HFFc6 (cell line): ENCODE measurements around the gene SLC10A3. TPM values are rescaled to one million over a fixed set of nuclear protein-coding genes. Genes with fewer than 3 reads are reported as not detected.

Experiments
- DNase-seq: peaks from one replicate; pipeline ENCODE4 v3.0.0-alpha.2; 2018
- H3K27ac Mint-ChIP-seq: 2 replicates; pipeline ENCODE4 v1.8.0; 2020; ENCODE audit warnings: mild to moderate bottlenecking, mixed read lengths
- H3K27me3 Mint-ChIP-seq: 2 replicates; pipeline ENCODE4 v1.8.0; 2021; ENCODE audit warnings: mild to moderate bottlenecking, moderate library complexity, mixed read lengths; ENCODE audit not compliant: insufficient read depth
- H3K36me3 Mint-ChIP-seq: 2 replicates; pipeline ENCODE4 v1.8.0; 2021; ENCODE audit warnings: low read depth, mixed read lengths
- H3K4me1 Mint-ChIP-seq: 2 replicates; pipeline ENCODE4 v1.8.0; 2020; ENCODE audit warnings: low read depth, mixed read lengths
- H3K4me3 Mint-ChIP-seq: 2 replicates; pipeline ENCODE4 v1.8.0; 2020; ENCODE audit warnings: mild to moderate bottlenecking, moderate library complexity, mixed read lengths
- H3K9me3 Mint-ChIP-seq: 2 replicates; pipeline ENCODE4 v1.8.0; 2020; ENCODE audit warnings: mild to moderate bottlenecking, mixed read lengths
- total RNA-seq, 6 experiments: library from RNA; stranded (reverse); fragmentation: NEBNext Ultra II Directional; extraction: Animal tissue kit (Norgen Biotek cat#: 25700); gene quantifications; 2 replicates in 1 of 6; 3 replicates in 5 of 6; pipeline ENCODE4 v1.2.3, GENCODE V29; 2021
- TF ChIP-seq, protein P1 (sequence below): fragments of 200-600 bp; sonication (generic); IDR thresholded peaks from 2 replicates; pipeline ENCODE4 v1.5.0; 2021; ENCODE audit warnings: antibody characterized with exemption, mild to moderate bottlenecking

SLC10A3 gene
- total RNA-seq, 6 experiments from 2014 or later: 34.6 to 46.5 (median 37.7) TPM

DNA sequence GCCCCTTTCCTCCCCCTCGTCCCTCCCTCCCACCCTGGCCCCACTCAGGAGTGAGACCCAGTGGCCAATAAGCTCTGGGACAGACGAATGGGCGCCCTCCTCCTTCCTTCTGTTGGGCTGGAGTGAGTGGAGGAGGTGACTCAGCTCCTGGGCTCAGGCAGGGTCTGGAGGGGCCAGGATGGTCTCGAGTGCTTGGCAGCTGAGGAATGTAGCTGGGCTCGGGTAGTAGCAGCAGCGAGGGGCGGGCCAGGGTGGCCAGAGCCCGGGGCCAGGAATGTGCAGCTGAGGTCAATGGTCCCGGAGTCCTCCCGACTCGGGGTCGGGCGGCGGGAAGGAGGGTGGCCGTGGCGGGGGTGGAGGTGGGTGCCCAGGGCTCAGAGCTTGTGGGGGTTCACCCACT lies 41.2 kb upstream of the SLC10A3 start:
- H3K27me3 Mint-ChIP-seq: peaks cover 3% of the 10 kb centered on the region
- no peaks in the 10 kb centered on the region for H3K36me3 Mint-ChIP-seq
- no peaks in the 10 kb centered on the region for H3K9me3 Mint-ChIP-seq
- DNase-seq: no peak
- no peak overlapping the region for H3K4me3 Mint-ChIP-seq
- H3K27ac Mint-ChIP-seq: no peak overlapping the region
- TF ChIP-seq, protein P1, sequence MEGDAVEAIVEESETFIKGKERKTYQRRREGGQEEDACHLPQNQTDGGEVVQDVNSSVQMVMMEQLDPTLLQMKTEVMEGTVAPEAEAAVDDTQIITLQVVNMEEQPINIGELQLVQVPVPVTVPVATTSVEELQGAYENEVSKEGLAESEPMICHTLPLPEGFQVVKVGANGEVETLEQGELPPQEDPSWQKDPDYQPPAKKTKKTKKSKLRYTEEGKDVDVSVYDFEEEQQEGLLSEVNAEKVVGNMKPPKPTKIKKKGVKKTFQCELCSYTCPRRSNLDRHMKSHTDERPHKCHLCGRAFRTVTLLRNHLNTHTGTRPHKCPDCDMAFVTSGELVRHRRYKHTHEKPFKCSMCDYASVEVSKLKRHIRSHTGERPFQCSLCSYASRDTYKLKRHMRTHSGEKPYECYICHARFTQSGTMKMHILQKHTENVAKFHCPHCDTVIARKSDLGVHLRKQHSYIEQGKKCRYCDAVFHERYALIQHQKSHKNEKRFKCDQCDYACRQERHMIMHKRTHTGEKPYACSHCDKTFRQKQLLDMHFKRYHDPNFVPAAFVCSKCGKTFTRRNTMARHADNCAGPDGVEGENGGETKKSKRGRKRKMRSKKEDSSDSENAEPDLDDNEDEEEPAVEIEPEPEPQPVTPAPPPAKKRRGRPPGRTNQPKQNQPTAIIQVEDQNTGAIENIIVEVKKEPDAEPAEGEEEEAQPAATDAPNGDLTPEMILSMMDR: no peak
- H3K4me1 Mint-ChIP-seq: peaks cover 11% of the 10 kb centered on the region

- peaks cover 3% of the 10 kb centered on the region; the same call in 1 of the 2 replicates for H3K27me3 Mint-ChIP-seq
- H3K36me3 Mint-ChIP-seq: no peaks in the 10 kb centered on the region
- no peak overlapping the region for H3K4me3 Mint-ChIP-seq
- peaks cover 17% of the 10 kb centered on the region for H3K4me1 Mint-ChIP-seq
- DNase-seq: no peak
- TF ChIP-seq, protein P1: no peak
- no peaks in the 10 kb centered on the region for H3K9me3 Mint-ChIP-seq
- H3K27ac Mint-ChIP-seq: no peak overlapping the region; the same call in 1 of the 2 replicates
Measured at GRCh38 chrX:154530286-154530685, 39.9 kb upstream of the SLC10A3 start.

DNA sequence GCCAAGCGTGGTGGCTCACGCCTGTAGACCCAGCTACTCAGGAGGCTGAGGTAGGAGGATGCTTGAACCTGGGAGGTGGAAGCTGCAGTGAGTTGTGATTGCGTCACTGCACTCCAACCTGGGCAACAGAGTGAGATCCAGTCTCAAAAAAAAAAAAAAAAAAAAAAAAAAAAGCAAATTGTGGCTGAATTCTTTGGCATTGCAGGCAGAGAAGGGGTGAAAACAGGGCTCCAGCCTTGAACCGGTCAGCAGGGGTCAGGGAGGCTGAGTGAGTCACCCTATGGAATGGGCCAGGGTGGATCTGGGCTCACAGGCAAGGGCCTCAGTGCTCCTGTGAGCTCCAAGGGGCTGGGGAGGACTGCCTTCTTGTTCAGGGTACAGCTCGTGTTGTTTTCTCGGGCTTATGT lies 38.8 kb upstream of the SLC10A3 start:
- no peak overlapping the region for H3K27ac Mint-ChIP-seq
- peaks cover 3% of the 10 kb centered on the region; the same call in 1 of the 2 replicates for H3K27me3 Mint-ChIP-seq
- H3K4me3 Mint-ChIP-seq: no peak overlapping the region
- DNase-seq: peak; percentile 21
- TF ChIP-seq, protein P1: no peak
- peaks cover 17% of the 10 kb centered on the region for H3K4me1 Mint-ChIP-seq
- no peaks in the 10 kb centered on the region for H3K9me3 Mint-ChIP-seq
- no peaks in the 10 kb centered on the region for H3K36me3 Mint-ChIP-seq

DNA sequence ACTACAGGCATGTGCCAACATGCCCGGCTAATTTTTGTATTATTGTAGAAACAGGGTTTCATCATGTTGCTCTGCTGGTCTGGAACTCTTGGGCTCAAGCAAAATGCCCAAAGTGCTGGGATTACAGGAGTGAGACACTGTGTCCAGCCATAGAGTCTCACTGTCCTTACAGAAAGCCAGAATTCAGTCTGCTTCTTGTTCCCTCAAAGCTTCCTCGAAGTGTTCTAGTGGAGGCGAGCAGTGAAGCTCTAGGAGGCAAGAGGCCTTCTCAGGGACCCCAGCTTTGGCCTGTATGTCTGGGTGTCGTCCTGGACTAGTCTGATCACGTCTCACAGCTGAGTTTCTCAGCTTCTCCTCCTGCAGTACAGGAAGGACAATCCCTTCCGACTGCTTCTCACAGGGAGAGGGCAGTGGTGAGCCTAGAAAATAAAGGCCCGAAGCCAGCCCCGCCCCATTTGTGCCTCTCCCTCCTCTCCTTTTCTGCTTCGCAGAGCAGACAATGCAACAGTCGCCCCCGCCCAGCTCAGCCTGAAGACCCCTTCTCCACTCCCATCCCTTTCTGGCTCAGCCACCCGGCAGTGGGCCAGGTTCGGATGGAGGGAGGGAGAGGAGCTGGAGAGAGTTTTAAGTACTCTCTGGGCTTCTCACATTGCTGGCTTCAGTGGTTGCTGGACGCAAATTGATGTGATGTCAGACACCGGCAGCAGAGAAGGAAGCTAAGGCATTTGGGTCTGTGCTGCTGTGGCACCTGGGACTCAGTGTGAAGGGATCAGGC lies 36.7 kb upstream of the SLC10A3 start:
- Mint-ChIP-seq H3K4me1 (peaks cover 17% of the 10 kb centered on the region), H3K4me3 (peak overlapping the region; percentile 37; the same call in 1 of the 2 replicates), H3K27ac (peak overlapping the region; percentile 81), H3K9me3 (no peaks in the 10 kb centered on the region), H3K27me3 (peaks cover 3% of the 10 kb centered on the region; the same call in 1 of the 2 replicates), H3K36me3 (no peaks in the 10 kb centered on the region)
- TF ChIP-seq, protein P1: peak; percentile 63
- DNase-seq: peak; percentile 56

GRCh38 chrX:154525606-154526490 lies 35.4 kb upstream of the SLC10A3 start:
- H3K4me3 Mint-ChIP-seq: no peak overlapping the region

More at GRCh38 chrX:154525606-154526490, 35.4 kb upstream of the SLC10A3 start:
- Mint-ChIP-seq H3K9me3 (no peaks in the 10 kb centered on the region), H3K4me1 (peaks cover 17% of the 10 kb centered on the region), H3K27ac (no peak overlapping the region), H3K36me3 (no peaks in the 10 kb centered on the region), H3K27me3 (peaks cover 3% of the 10 kb centered on the region; the same call in 1 of the 2 replicates)
- no peak for DNase-seq
- TF ChIP-seq, protein P1: no peak
